ENCODE measurements around the gene CSRNP3.

Gene CSRNP3

DNA sequence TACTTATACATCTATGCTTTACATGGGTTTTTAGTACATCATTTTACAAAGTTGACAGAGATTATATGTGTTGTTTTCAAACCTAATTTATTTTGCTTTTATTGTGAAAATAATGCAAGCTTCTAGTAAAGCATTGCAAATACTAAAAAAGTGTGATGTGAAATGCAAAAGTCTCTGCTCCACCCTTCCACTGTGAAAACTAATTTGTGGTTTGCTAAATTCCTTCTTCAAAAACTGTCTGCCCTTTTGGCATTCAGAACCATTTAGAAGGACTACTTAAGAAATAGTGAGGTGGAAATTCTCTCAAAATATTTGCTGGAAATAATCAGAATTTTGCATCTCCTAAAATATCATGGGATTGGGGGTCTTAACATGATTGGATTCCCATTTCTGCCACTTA lies 78.4 kb downstream of the CSRNP3 start:
- no peaks in the 10 kb centered on the region for H3K4me1 Mint-ChIP-seq
- no peak for DNase-seq
- no peak overlapping the region for H3K4me3 Mint-ChIP-seq
- no peaks in the 10 kb centered on the region for H3K9me3 Mint-ChIP-seq
- H3K27me3 Mint-ChIP-seq, result no peaks in the 10 kb centered on the region
- H3K36me3 Mint-ChIP-seq (ENCODE audit: low read depth), result no peaks in the 10 kb centered on the region
- no peak overlapping the region for H3K27ac Mint-ChIP-seq
- no peak for ATAC-seq

DNA sequence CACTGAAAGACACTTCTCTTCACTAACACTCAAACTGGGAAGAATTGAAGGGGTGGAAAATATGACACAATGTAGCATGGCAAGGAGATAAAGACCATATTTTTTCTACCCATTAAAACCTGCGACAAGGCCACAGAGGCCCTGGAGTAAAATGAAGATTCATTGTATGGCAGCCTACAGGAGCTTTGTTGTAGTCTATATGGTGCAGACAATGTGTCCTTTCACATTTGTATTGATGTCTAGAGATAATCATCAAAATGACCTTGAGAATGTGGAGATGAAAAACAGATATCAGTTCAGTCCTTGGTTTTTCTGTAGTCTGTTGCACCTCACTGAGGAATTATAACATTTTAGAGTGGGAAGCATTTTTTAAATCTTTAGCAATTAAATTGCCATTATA lies 80.1 kb downstream of the CSRNP3 start:
- ATAC-seq (no peak), DNase-seq (no peak)
- Mint-ChIP-seq H3K27me3 (no peaks in the 10 kb centered on the region), H3K9me3 (no peaks in the 10 kb centered on the region), H3K4me3 (no peak overlapping the region), H3K36me3 (ENCODE audit: low read depth) (no peaks in the 10 kb centered on the region), H3K4me1 (no peaks in the 10 kb centered on the region), H3K27ac (no peak overlapping the region)

DNA sequence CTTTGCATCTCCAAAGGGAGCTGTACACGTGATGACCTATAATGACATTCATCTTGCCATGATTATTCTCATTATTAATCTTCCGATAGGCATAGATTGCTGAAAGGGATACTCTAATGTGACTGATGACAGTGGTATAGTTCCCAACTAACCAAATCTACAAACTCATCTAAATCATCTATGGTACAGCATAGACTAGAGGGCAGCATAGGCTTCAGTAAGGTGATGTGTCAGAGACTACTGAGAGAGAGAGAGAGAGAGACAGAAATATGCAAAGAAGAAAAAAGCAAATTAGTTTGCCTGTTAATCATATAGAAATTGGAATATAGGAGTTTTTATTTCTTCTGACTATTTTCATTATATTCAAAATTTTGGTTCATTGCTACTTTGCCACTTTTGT lies 89.3 kb downstream of the CSRNP3 start:
- Mint-ChIP-seq H3K36me3 (ENCODE audit: low read depth) (no peaks in the 10 kb centered on the region), H3K9me3 (no peaks in the 10 kb centered on the region), H3K4me3 (no peak overlapping the region), H3K27me3 (no peaks in the 10 kb centered on the region), H3K27ac (no peak overlapping the region), H3K4me1 (no peaks in the 10 kb centered on the region)
- no peak for DNase-seq
- no peak for ATAC-seq

DNA sequence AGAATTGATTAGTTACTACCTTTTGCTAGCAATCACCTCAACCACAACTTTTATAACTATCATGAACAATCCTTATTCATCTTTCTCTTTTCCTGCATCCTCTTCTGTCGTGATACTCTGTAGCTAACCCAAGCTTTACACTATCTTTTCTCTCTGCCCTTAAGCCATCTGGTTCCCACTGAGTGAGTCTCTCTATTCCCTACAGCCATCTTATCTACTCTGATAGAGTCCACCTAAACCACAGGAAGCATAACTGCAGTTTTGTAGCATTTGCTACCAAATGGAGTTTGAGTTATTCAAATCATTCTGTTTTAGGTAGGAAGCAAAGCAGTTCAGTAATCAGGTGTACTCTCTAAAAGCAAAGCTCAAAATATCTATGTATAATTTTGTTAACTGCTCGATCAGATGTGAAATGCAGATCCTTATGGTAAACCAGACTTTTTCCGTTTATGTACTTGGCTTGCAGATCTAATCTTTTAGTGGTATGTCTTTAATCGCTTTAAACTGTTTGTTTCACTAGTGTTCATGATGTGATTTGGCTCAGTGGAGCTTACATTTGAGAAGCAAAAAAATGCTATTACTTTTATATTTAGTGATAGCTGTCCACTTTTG lies 91.0 kb downstream of the CSRNP3 start:
- Mint-ChIP-seq H3K4me3 (no peak overlapping the region), H3K27ac (no peak overlapping the region), H3K9me3 (no peaks in the 10 kb centered on the region), H3K4me1 (no peaks in the 10 kb centered on the region), H3K27me3 (no peaks in the 10 kb centered on the region), H3K36me3 (ENCODE audit: low read depth) (no peaks in the 10 kb centered on the region)
- no peak for DNase-seq
- no peak for ATAC-seq

GRCh38 chr2:165561516-165561915 lies 92.0 kb downstream of the CSRNP3 start:
- Mint-ChIP-seq H3K36me3 (ENCODE audit: low read depth) (no peaks in the 10 kb centered on the region), H3K27ac (no peak overlapping the region), H3K27me3 (no peaks in the 10 kb centered on the region), H3K4me3 (no peak overlapping the region), H3K4me1 (no peaks in the 10 kb centered on the region), H3K9me3 (no peaks in the 10 kb centered on the region)
- DNase-seq (no peak), ATAC-seq (no peak)

GRCh38 chr2:165562233-165562632 lies 92.7 kb downstream of the CSRNP3 start:
- no peak overlapping the region for H3K27ac Mint-ChIP-seq
- H3K4me3 Mint-ChIP-seq, result no peak overlapping the region
- no peaks in the 10 kb centered on the region for H3K9me3 Mint-ChIP-seq
- no peaks in the 10 kb centered on the region for H3K36me3 Mint-ChIP-seq (ENCODE audit: low read depth)
- H3K4me1 Mint-ChIP-seq, result no peaks in the 10 kb centered on the region
- ATAC-seq (no peak), DNase-seq (no peak)
- no peaks in the 10 kb centered on the region for H3K27me3 Mint-ChIP-seq

GRCh38 chr2:165563468-165564225 lies 94.1 kb downstream of the CSRNP3 start:
- no peak for DNase-seq
- Mint-ChIP-seq H3K4me1 (no peaks in the 10 kb centered on the region), H3K4me3 (no peak overlapping the region), H3K36me3 (ENCODE audit: low read depth) (no peaks in the 10 kb centered on the region), H3K27ac (no peak overlapping the region), H3K27me3 (no peaks in the 10 kb centered on the region), H3K9me3 (no peaks in the 10 kb centered on the region)
- no peak for ATAC-seq

- H3K4me1 Mint-ChIP-seq, result no peaks in the 10 kb centered on the region
- no peaks in the 10 kb centered on the region for H3K27me3 Mint-ChIP-seq
- no peak overlapping the region for H3K27ac Mint-ChIP-seq
- no peak for ATAC-seq
- H3K9me3 Mint-ChIP-seq, result no peaks in the 10 kb centered on the region
- no peaks in the 10 kb centered on the region for H3K36me3 Mint-ChIP-seq (ENCODE audit: low read depth)
- no peak overlapping the region for H3K4me3 Mint-ChIP-seq
- DNase-seq, result no peak
These were observed 96.5 kb downstream of the CSRNP3 start for GRCh38 chr2:165566008-165566407.

DNA sequence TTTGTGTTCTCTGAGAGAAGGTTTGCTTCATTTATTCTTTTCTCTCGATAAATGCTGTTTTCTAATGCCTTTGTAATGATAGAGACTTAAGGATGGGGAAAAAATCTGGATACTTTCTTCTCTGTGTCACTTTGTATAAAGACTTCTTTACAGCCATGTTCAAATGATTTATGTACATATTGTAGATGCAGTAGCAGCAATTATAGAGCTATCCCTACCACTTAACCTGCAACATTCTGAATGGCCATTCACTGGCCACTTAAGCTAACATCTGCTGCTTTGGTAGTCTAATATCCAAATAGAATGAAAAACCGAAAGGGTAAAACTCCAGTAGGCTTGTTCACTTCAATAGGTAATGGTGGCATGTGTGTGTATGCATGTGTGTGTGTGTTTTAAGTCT lies 97.8 kb downstream of the CSRNP3 start:
- H3K4me3 Mint-ChIP-seq, result no peak overlapping the region
- no peaks in the 10 kb centered on the region for H3K9me3 Mint-ChIP-seq
- no peak overlapping the region for H3K27ac Mint-ChIP-seq
- ATAC-seq (no peak), DNase-seq (no peak)
- no peaks in the 10 kb centered on the region for H3K27me3 Mint-ChIP-seq
- no peaks in the 10 kb centered on the region for H3K4me1 Mint-ChIP-seq
- no peaks in the 10 kb centered on the region for H3K36me3 Mint-ChIP-seq (ENCODE audit: low read depth)

- no peak for DNase-seq
- no peaks in the 10 kb centered on the region for H3K4me1 Mint-ChIP-seq
- no peak overlapping the region for H3K27ac Mint-ChIP-seq
- H3K4me3 Mint-ChIP-seq, result no peak overlapping the region
- no peaks in the 10 kb centered on the region for H3K9me3 Mint-ChIP-seq
- no peak for ATAC-seq
- H3K27me3 Mint-ChIP-seq, result peaks cover 1% of the 10 kb centered on the region
- no peaks in the 10 kb centered on the region for H3K36me3 Mint-ChIP-seq (ENCODE audit: low read depth)
These were observed 98.9 kb downstream of the CSRNP3 start for GRCh38 chr2:165568361-165568760.

GRCh38 chr2:165571477-165571876 lies 102.0 kb downstream of the CSRNP3 start:
- Mint-ChIP-seq H3K27me3 (peaks cover 4% of the 10 kb centered on the region), H3K4me1 (no peaks in the 10 kb centered on the region), H3K27ac (no peak overlapping the region), H3K36me3 (ENCODE audit: low read depth) (no peaks in the 10 kb centered on the region), H3K4me3 (no peak overlapping the region), H3K9me3 (no peaks in the 10 kb centered on the region)
- no peak for ATAC-seq
- DNase-seq, result no peak

- ATAC-seq (no peak), DNase-seq (no peak)
- no peaks in the 10 kb centered on the region for H3K36me3 Mint-ChIP-seq (ENCODE audit: low read depth)
- H3K4me3 Mint-ChIP-seq, result no peak overlapping the region
- no peak overlapping the region for H3K27ac Mint-ChIP-seq
- no peaks in the 10 kb centered on the region for H3K4me1 Mint-ChIP-seq
- no peaks in the 10 kb centered on the region for H3K9me3 Mint-ChIP-seq
- peaks cover 4% of the 10 kb centered on the region for H3K27me3 Mint-ChIP-seq
These were observed 102.7 kb downstream of the CSRNP3 start for GRCh38 chr2:165572151-165572550.

GRCh38 chr2:165573534-165574461 lies 104.3 kb downstream of the CSRNP3 start:
- no peak for DNase-seq
- H3K9me3 Mint-ChIP-seq, result no peaks in the 10 kb centered on the region
- no peak overlapping the region for H3K4me3 Mint-ChIP-seq
- ATAC-seq, result no peak
- no peaks in the 10 kb centered on the region for H3K4me1 Mint-ChIP-seq
- no peak overlapping the region for H3K27ac Mint-ChIP-seq
- H3K27me3 Mint-ChIP-seq, result peaks cover 4% of the 10 kb centered on the region
- H3K36me3 Mint-ChIP-seq (ENCODE audit: low read depth), result no peaks in the 10 kb centered on the region

DNA sequence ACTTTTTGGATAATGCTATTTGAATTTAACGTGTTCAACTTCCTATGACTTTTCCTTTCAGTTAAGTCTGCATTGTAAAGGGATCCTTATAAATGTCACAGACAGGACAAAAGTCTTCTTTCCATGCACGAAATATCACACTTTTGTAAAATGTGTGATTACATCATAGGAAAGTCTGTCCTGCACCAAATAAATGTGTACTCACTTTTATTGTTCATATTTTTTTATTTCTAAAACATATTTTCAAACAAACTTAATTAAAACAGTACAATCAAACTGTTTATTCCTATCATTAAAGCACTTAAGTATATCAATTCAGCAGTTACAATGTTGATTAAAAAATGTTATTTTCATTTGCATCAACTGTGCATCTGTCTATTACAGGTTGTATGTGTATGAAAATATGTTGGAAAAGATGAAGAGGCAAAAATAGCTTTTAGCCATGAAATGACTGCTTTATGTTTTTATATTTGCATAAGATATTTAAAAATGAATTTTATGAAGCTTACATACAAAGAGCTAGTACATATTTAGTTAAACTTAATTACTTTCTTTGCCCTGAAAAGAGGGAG lies 105.6 kb downstream of the CSRNP3 start:
- Mint-ChIP-seq H3K27me3 (peaks cover 4% of the 10 kb centered on the region), H3K4me3 (no peak overlapping the region), H3K9me3 (no peaks in the 10 kb centered on the region), H3K4me1 (no peaks in the 10 kb centered on the region), H3K36me3 (ENCODE audit: low read depth) (no peaks in the 10 kb centered on the region), H3K27ac (no peak overlapping the region)
- no peak for ATAC-seq
- no peak for DNase-seq
